D341Med (cell line): ENCODE measurements around the gene CCDC136.
A peak's percentile ranks its signal among the peaks of the same experiment; 100 is the strongest.

Experiments
- DNase-seq: peaks from one replicate; pipeline ENCODE4 v3.0.0; 2012; ENCODE audit warnings: low spot score

CCDC136 gene

DNA sequence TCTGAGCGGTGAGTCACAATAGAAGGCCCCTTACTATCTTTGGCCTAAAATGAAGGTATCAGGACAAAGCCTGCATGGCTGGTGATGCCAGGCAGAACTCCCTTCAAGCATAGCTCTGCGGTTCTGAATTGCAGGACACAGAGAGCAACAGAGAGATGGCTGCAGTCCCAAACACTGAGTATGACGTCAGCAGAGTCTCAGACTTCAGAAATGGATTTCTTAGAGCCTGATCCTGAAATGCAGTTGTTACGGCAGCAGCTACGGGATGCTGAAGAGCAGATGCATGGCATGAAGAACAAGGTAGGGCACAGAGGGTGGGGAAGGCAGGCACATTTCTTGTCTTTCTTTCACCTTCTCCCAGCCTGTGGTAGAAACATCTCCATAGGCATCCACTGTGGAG, 13.5 kb downstream of the CCDC136 start:
- DNase-seq: no peak

GRCh38 chr7:128807191-128807590, 15.4 kb downstream of the CCDC136 start:
- DNase-seq: no peak

- no peak for DNase-seq
Observed at GRCh38 chr7:128809363-128809762, 17.6 kb downstream of the CCDC136 start.

DNA sequence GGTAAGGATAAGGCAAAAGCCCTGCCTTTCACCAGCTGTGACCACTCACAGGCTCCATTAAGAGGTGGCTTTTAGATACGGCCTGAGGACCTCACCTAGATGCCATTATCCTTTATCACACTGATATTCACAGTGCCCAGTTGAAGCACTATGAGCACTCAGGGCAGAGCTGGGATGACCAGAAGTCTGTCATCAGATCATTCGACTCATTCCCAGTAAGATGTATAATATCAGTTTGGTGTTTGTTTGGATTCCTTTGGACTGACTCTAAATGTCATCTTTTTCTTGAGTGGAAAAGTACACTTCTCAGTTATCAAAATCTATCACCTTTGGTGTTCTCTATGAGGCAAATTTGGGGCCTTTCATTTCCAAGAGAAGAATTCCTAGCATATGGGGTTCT, 18.7 kb downstream of the CCDC136 start:
- DNase-seq: no peak

GRCh38 chr7:128810997-128811396, 19.2 kb downstream of the CCDC136 start:
- no peak for DNase-seq

DNA sequence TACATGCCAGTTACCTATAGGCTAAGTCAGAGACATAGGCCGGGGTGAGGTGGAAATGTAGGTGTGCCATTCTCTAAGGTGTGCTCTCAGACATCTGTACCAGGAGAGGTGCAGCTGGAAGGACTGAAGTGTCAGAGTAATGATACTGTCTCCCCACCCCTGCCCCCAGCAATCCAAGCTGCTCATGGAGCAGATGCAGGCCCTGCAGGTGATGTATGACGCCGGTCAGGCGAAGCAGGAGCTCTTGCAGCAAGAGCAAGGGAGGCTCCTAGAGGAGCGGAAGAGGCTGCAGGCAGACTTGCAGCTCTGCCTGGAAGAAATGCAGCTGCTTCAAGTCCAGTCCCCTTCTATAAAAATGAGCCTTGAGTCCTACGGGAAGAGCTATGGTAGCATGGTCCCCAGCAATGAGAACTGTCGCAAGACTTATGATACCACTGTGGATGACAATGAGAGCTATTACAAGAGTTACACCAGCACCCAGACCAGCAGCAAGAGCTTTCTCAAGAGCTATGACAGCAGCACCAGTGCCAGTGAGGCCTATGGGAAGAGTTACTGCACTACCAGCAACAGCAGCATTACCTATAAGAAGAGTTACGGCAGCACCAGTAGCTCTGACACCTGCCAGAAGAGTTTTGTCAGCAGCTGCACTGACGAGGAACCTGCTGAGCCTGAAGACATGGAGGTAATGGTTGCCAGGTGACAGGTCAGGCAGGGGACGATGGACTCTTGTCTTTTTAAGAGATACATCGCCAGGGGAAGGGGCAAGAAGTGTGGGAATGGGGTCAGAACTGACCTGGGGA, 20.1 kb downstream of the CCDC136 start:
- no peak for DNase-seq

- no peak for DNase-seq
Observed at GRCh38 chr7:128812514-128813168, 20.9 kb downstream of the CCDC136 start.

GRCh38 chr7:128814499-128814898, 22.7 kb downstream of the CCDC136 start:
- no peak for DNase-seq

GRCh38 chr7:128815289-128815942, 23.6 kb downstream of the CCDC136 start:
- no peak for DNase-seq

DNA sequence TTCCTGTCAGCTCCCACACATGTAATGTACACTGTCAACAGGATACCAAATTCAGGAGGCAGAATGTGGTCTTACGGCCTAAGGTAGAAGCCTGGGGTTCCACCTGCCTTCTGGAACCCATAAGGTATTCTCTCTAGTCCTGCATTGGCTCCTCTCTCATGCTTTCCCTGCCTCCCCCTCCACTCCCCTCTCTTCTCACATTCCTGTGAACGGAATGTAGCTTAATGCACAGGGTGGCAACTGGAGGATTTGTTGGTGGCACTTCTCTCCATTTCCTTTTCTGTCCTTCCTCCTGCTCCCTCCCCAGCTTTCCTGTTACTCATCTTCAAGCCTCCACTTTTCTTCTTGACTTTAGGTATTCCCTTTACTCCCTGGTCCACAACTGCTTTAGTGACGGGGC, 26.9 kb downstream of the CCDC136 start:
- no peak for DNase-seq

DNA sequence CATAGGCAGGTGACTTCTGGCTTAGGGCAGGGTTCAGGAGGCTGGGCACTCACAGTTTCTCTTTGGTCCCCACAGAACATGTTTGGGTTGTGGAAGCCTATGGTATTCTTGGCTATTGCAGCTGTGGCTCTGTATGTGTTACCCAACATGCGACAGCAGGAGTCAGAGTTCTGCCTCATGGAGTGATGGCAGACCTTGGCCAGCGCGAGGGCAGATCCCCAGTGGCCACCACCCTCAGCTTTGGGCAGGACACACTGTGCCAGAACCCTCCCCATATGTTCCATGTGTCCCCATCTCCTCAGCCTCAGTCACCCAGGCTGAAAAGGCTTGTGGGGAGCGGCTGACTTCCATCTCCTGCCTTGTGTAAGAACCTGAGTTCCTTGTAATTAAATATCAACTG, 30.0 kb downstream of the CCDC136 start:
- DNase-seq: no peak

DNA sequence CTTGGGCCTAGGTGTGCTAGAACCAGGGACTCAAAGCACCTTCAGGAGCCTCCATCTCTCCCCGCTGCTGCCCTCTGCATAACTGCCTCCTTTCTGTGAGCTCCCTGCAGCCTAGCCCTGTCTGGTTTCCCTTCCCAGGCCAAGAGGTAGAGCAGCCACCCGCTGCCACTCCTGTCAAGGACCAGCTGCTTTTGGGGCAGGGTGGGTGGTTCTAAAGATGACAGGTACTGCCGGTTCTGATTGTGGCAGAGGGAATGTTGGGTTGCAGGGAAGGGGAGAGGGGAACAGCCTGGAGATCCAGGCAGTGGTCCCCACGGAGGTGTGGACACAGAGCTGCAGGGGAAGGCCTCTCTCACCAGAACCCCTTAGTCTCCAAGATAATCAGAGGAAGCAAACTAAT, 34.7 kb downstream of the CCDC136 start:
- no peak for DNase-seq

- DNase-seq: no peak
Observed at GRCh38 chr7:128826916-128827247, 35.1 kb downstream of the CCDC136 start.

DNA sequence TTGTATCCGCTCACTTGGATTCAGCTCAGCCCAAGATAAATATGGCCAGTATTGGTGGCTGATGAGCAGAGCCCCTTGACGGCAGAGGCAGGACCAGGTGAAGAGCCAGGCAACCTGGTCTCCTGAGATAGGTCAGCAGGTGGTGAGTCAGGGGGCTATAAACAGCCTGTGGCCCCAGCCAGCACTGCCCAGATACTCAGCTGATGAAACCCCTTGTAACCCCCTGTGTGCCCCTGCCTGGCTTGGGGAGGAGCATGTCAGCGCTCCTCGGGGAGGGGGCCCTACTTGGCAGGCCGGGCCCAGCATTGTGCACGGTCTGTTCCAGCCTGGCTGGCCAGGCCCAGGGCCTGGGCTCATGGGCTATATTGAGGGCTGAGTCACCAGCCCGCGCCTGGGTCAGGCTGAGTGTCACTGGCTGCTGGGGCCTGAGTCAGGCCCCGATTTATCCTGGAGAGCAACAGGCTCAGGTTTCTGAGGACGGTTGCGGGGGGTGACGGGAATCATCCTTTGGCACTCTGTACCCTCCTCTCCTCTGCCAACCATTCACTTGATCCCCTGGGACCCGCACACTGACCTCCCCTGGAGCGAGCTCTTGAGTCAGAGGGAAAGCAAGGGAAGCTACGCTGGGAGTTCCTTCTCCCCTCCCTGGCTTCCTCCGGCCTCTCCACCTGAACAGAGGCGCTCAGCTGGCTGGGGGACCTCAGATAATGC, 35.6 kb downstream of the CCDC136 start:
- no peak for DNase-seq

- DNase-seq: no peak
Observed at GRCh38 chr7:128827971-128828711, 36.4 kb downstream of the CCDC136 start.

DNA sequence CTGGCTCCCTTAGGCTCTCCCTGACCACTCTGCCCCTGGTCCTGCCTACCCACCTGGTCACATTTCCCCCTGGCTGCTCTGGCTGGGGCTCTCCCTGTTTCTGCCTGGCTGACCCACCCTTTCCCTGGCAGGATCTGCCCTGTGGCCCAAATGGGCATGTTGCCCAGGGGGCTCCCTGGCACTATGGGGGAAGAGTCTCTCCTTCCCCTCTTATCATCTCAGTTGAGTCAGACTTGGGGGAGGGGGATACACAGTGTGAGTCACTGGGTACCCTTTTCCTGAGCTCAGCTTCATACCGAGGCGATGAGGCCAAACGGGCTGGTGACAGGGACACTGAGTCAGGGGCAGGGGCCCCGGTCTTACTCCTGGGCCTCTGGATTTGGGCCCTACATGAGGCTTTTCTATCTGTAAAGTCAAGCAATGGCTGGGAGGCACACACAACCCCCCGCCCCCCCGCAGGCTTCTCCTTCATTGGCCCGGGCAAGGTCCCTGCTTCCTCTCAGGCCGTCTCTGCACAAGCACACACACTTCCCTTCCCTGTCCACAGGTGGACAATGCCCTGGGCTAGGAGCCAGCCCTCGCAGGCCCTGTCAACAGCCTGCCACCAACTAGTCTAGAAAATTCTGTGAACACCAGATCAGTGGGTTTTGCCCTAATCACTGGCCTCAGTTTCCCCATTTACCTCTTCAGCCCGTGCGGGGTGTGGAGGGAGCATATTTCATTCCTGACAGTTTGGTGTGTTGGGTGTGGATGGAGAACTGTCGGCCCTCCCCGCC, 37.8 kb downstream of the CCDC136 start:
- no peak for DNase-seq

GRCh38 chr7:128830231-128831177, 38.7 kb downstream of the CCDC136 start, which contains the start of gene FLNC:
Gene FLNC (plus strand): TSS chr7:128830406. CDS start chr7:128830638, 232 bp downstream.
- peak; percentile 65 for DNase-seq

GRCh38 chr7:128831178-128831993, 39.6 kb downstream of the CCDC136 start:
- no peak for DNase-seq
